ENCODE results near the gene TBL2.
"Not testable (repeated sequence)": the region's sequence is repeated elsewhere in the genome, so short reads cannot be mapped to it uniquely, and the experiment has no call there.

Gene TBL2

GRCh38 chr7:73569042-73569608, 9.3 kb downstream of the TBL2 start:
- DNase-seq, result no peak

- no peak for DNase-seq
Measured at GRCh38 chr7:73567846-73568685, 10.3 kb downstream of the TBL2 start.

- DNase-seq, result no peak
Measured at GRCh38 chr7:73567140-73567539, 11.2 kb downstream of the TBL2 start.

GRCh38 chr7:73566431-73566830, 11.9 kb downstream of the TBL2 start:
- not testable (repeated sequence) for DNase-seq

DNA sequence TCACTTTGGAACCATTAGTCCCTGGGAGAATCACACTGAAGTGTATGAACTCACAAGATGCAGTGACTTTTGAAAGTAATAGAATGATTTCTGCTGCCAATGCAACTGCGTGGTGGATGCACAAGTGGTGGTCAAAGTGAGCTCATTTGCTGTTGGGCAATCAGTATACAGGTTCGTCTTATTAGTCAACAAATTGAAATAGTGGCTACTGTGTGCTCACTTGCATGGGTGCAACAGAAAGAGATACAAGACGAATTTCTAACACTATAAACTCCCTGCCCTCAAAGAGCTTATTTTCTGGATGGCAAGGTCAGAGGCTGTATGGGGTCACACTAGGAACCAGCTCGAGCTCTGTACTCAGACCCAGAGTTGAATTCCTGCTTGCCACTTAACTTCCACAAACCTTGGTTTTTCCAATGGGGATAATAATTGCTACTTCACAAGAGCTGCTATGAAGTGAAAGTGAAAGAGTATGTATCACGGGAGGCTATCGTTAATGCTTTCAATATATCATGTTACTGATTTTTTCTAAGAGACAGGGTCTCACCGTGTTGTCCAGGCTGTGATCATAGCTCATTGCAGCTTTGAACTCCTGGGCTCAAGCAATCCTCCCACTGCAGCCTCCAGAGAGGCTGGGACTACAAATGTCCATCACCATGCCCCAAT, 12.6 kb downstream of the TBL2 start:
- DNase-seq, result no peak

GRCh38 chr7:73560109-73560835, 18.1 kb downstream of the TBL2 start:
- peak; percentile 19 for DNase-seq

- DNase-seq, result no peak
Measured at GRCh38 chr7:73557397-73558257, 20.8 kb downstream of the TBL2 start, which contains the start of gene BCL7B. Gene BCL7B (minus strand): TSS chr7:73557690. CDS start chr7:73557578, 112 bp downstream.

DNA sequence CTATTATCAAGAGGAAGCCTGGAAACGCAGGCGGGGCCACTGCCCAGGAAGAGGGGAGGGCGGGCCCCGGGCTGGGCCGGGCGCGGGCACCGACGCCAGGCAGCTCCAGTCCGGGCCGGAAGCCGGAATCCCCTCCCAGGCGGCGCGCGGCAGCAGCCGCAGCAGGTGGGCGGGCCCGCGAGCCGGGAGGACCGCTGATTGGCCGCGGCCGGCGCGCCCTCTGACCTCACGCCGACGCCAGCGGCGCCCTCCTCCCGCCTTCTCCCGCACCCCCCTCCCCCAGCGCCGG, 21.3 kb downstream of the TBL2 start:
- peak; percentile 85 for DNase-seq

DNA sequence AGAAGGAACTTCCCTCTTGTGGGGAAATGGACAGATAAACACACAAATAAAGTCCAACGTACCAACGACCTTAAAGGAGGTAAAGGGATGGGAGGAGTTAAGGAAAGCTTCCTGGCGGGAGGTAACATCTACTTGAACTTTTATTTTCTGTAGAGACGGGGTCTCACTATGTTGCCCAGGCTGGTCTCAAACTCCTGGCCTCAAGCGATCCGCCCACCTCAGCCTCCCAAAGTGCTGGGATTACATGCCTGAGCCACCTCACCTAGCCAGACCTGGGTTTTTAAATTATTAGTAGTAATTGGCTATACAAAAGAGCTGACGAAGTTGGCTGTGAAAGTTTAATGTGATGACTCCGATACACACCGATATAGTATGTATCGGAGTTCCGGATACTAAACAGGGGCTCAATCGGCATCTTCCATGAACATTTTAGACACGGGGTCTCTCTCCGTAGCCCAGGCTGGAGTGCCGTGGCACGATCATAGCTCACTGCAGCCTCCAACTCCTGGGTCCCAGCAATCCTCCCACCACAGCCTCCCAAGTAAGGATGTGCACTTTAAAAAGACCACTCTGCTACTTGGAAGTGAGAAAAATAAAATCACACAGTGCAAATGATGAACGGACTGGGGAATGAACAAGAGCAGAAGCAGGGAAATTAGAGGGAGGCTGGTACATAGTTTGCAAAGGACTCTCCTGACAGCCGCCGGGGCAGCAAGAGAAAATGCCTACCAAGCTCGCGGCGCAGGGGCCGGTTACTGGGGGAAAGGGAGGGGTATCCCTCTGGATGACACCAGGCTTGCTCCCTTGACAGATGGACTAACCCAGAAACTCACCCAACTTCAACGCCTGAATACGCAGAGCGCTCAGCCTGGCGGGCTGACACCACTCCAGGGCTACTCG, 21.9 kb downstream of the TBL2 start:
- DNase-seq, result peak; percentile 85

- no peak for DNase-seq
Measured at GRCh38 chr7:73555411-73555982, 22.9 kb downstream of the TBL2 start.

- DNase-seq, result not testable (repeated sequence)
Measured at GRCh38 chr7:73550093-73550492, 28.3 kb downstream of the TBL2 start.

DNA sequence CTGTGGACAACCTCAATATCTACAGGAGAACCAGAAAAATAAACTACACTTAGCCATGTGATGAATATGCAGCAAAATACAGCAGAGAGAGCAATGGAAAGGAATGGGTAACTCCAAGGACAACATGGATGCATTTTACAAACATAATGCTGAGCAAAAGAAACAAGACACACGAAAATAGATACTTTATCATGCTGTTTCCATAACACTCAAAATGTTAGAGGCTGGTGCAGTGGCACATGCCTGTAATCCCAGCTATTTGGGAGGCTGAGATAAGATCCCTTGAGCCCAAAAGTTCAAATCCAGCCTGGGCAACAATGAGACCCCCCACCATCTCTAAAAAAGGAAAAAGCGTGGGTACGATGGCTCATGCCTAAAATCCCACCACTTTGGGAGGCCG, 29.2 kb downstream of the TBL2 start:
- DNase-seq, result no peak

- DNase-seq, result no peak
Measured at GRCh38 chr7:73547841-73548240, 30.5 kb downstream of the TBL2 start.

- DNase-seq, result no peak
Measured at GRCh38 chr7:73544678-73545077, 33.7 kb downstream of the TBL2 start.

GRCh38 chr7:73541722-73542121, 36.7 kb downstream of the TBL2 start:
- DNase-seq, result no peak

- no peak for DNase-seq
Measured at GRCh38 chr7:73539709-73540108, 38.7 kb downstream of the TBL2 start.

GRCh38 chr7:73538510-73538909, 39.9 kb downstream of the TBL2 start:
- DNase-seq, result not testable (repeated sequence)

DNA sequence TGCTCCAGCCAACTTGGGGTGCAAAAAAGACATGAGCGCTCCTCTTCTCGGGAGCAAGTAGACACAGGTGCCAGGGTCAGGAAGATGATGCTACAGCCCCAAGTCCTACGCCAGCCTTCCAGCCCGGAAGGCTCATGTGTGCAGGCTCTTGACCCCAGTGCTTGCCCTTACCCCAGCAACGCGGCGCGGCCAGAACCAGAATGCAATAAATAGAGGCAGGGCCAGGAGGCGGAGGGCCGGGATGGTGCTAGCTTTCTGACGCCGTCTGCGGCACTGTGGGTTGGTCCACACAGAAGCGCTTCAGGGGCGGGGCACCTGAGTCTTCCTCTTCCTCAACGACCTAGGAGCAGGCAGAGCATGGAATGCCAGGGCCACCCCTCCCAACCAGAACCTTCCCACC, 41.3 kb downstream of the TBL2 start:
- DNase-seq, result no peak

- DNase-seq, result no peak
Measured at GRCh38 chr7:73536479-73536878, 41.9 kb downstream of the TBL2 start.

GRCh38 chr7:73535918-73536317, 42.5 kb downstream of the TBL2 start:
- DNase-seq, result not testable (repeated sequence)

DNA sequence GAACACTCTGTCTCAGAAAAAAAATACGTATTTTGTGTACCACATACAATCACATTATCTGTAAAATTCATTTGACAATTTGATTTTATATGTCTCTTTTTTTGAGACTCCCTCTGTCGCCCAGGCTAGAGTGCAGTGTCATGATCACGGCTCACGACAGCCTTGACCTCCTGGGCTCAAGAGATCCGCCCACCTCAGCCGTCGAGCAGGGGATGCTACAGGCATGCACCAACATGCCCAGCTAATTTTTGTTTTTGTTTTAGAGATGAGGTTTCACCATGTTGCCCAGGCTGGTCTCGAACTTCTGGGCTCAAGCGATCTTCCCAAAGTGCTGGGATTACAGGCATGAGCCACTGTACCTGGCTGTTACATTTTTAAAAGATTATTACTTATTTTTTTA, 44.6 kb downstream of the TBL2 start:
- DNase-seq, result no peak
